Liver (tissue), 9 donors: Measurements from ENCODE around the gene ANKRD44. TPM values are rescaled to one million over a fixed set of nuclear protein-coding genes. Genes with fewer than 3 reads are reported as not detected.

Experiments used
- DNase-seq: peaks from one replicate; pipeline ENCODE4 v3.0.0-alpha.2; 2017; ENCODE audit warnings: low spot score
- H3K27ac ChIP-seq, 2 donors: one replicate each; pipeline ENCODE4 v1.7.0; 2013; ENCODE audit warnings: inconsistent platforms in 2 of 2, low read length in 2 of 2, control low read depth in 1 of 2, low read depth in 1 of 2, mild to moderate bottlenecking in 1 of 2
- H3K27me3 ChIP-seq, 4 donors: one replicate each; pipeline versions ENCODE4 v1.6.1 to v1.7.0; 2013; ENCODE audit warnings: low read length in 3 of 4, inconsistent platforms in 1 of 4, mild to moderate bottlenecking in 1 of 4, moderate library complexity in 1 of 4; ENCODE audit not compliant: control insufficient read depth in 4 of 4, insufficient read depth in 4 of 4
- H3K36me3 ChIP-seq, 4 donors: one replicate each; pipeline versions ENCODE4 v1.6.1 to v1.7.0; 2013; ENCODE audit warnings: low read length in 3 of 4, mild to moderate bottlenecking in 3 of 4, low read depth in 1 of 4, moderate library complexity in 1 of 4; ENCODE audit not compliant: control insufficient read depth in 4 of 4, insufficient read depth in 3 of 4
- H3K4me1 ChIP-seq, 4 donors: one replicate each; pipeline versions ENCODE4 v1.6.1 to v1.7.0; 2013; ENCODE audit warnings: low read length in 3 of 4, mild to moderate bottlenecking in 3 of 4, moderate library complexity in 1 of 4; ENCODE audit not compliant: control insufficient read depth in 4 of 4, insufficient read depth in 4 of 4
- H3K4me3 ChIP-seq, 3 donors: one replicate each; pipeline versions ENCODE4 v1.6.1 to v1.7.0; 2013; ENCODE audit warnings: low read length in 3 of 3, control low read depth in 1 of 3, low read depth in 1 of 3, mild to moderate bottlenecking in 1 of 3
- H3K9ac ChIP-seq, 2 donors: one replicate each; pipeline ENCODE4 v1.7.0; 2013; ENCODE audit warnings: low read length in 2 of 2, mild to moderate bottlenecking in 2 of 2, moderate library complexity in 2 of 2, control low read depth in 1 of 2, low read depth in 1 of 2
- H3K9me3 ChIP-seq, 4 donors: one replicate each; pipeline versions ENCODE4 v1.6.1 to v1.7.0; 2013; ENCODE audit warnings: low read length in 3 of 4; ENCODE audit not compliant: control insufficient read depth in 4 of 4
- EGR1 ChIP-seq, 2 donors: IDR thresholded peaks; 2 replicates each; pipeline ENCODE4 v1.6.1; 2016 to 2018; ENCODE audit warnings: antibody characterized with exemption in 2 of 2, low read depth in 2 of 2
- FOXA1 ChIP-seq: IDR thresholded peaks from 2 replicates; pipeline ENCODE4 v1.6.1; 2016; ENCODE audit warnings: antibody characterized with exemption
- FOXA2 ChIP-seq: IDR thresholded peaks from 2 replicates; pipeline ENCODE4 v1.6.1; 2016; ENCODE audit warnings: antibody characterized with exemption
- GABPA ChIP-seq, 2 donors: IDR thresholded peaks in 1 of 2; conservative IDR thresholded peaks in 1 of 2; 2 replicates each; pipeline ENCODE4 v1.6.1; 2016; ENCODE audit warnings: antibody characterized with exemption in 2 of 2, mild to moderate bottlenecking in 1 of 2, moderate library complexity in 1 of 2
- HNF4A ChIP-seq, 2 donors: conservative IDR thresholded peaks; 2 replicates each; pipeline ENCODE4 v1.6.1; 2016; ENCODE audit warnings: antibody characterized with exemption in 2 of 2, mild to moderate bottlenecking in 2 of 2
- HNF4G ChIP-seq: IDR thresholded peaks from 2 replicates; pipeline ENCODE4 v1.6.1; 2016; ENCODE audit warnings: antibody characterized with exemption
- JUND ChIP-seq, 2 donors: IDR thresholded peaks; 2 replicates each; pipeline ENCODE4 v1.6.1; 2016; ENCODE audit warnings: antibody characterized with exemption in 2 of 2
- MAX ChIP-seq: IDR thresholded peaks from 2 replicates; pipeline ENCODE4 v1.6.1; 2016; ENCODE audit warnings: antibody characterized with exemption
- NR2F2 ChIP-seq: IDR thresholded peaks from 2 replicates; pipeline ENCODE4 v1.6.1; 2016; ENCODE audit warnings: antibody characterized with exemption
- RAD21 ChIP-seq, 2 donors: IDR thresholded peaks; 2 replicates each; pipeline ENCODE4 v1.6.1; 2016; ENCODE audit warnings: antibody characterized with exemption in 2 of 2, mild to moderate bottlenecking in 2 of 2
- RXRA ChIP-seq, 2 donors: IDR thresholded peaks; 2 replicates each; pipeline ENCODE4 v1.6.1; 2017 to 2018; ENCODE audit warnings: antibody characterized with exemption in 2 of 2, mild to moderate bottlenecking in 1 of 2
- SP1 ChIP-seq: IDR thresholded peaks from 2 replicates; pipeline ENCODE4 v1.6.1; 2018; ENCODE audit warnings: antibody characterized with exemption, mild to moderate bottlenecking
- TAF1 ChIP-seq: conservative IDR thresholded peaks from 2 replicates; pipeline ENCODE4 v1.6.1; 2016; ENCODE audit warnings: antibody characterized with exemption, mild to moderate bottlenecking
- YY1 ChIP-seq: IDR thresholded peaks from 2 replicates; pipeline ENCODE4 v1.6.1; 2016; ENCODE audit warnings: antibody characterized with exemption, mild to moderate bottlenecking
- ZBTB33 ChIP-seq: IDR thresholded peaks from 2 replicates; pipeline ENCODE4 v1.6.1; 2016; ENCODE audit warnings: antibody characterized with exemption
- WGBS: extraction: QIAGEN DNeasy Blood & Tissue Kit; methylation state at CpG from one replicate; pipeline ENCODE4 v1.1.7; 2013; 5-methylcytosine and 5-hydroxymethylcytosine counted together
- polyA plus RNA-seq, 2 donors: library from polyadenylated mRNA; stranded (reverse) in 1 of 2; unstranded in 1 of 2; fragments of 200-250 nt in 1 of 2; fragments of >200 nt in 1 of 2; fragmentation: Nextera tagmentation in 1 of 2; extraction: Ambion mirVana in 1 of 2; gene quantifications; one replicate each; pipeline versions ENCODE4 v1.2.1 to v1.2.3, GENCODE V29; 2013 to 2015
- total RNA-seq, 2 donors: library from RNA; depleted of rRNA; stranded (reverse); fragments of >200 nt; gene quantifications; one replicate each; pipeline ENCODE4 v1.2.3, GENCODE V29; 2014
- TF ChIP-seq, protein P1 (sequence below): IDR thresholded peaks from 2 replicates; pipeline ENCODE4 v1.6.1; 2016; ENCODE audit warnings: antibody characterized with exemption, mild to moderate bottlenecking
- TF ChIP-seq, protein P2 (sequence below): IDR thresholded peaks from 2 replicates; pipeline ENCODE4 v1.6.1; 2016; ENCODE audit warnings: antibody characterized with exemption
- TF ChIP-seq, protein P3 (sequence below): fragments of 150-350 bp; IDR thresholded peaks from 2 replicates; pipeline ENCODE4 v1.5.1; 2017; ENCODE audit warnings: improper control_type of control experiment, low read depth, low read length; ENCODE audit not compliant: missing input control
- donor health status: healthy.
- donor health status: healthy.
- donor health status: healthy.
- donor health status: healthy.
- donor health status: healthy.

Gene ANKRD44
- total and polyA plus RNA-seq, 4 donors = 3.8 to 18.2 (median 6.8) TPM

DNA sequence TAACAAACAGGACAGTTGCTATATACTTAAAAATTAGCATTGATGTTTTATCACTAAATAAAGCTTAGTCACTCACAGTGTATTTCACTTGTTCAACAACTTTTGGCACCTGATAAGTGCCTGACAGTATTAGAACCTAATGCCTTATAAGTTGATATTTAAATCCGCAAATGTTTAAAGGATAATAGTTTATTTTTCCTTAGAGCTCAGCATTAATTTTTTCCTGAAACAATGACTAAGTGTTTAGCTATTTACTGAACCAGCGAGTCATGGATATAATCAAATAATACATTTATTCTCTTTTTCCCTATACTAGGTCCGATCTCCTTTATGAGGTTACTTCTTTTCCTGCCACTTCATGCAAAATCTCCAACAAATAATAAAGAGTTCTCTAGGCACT lies 238.0 kb downstream of the ANKRD44 start (continued):
- TF ChIP-seq, protein P1, sequence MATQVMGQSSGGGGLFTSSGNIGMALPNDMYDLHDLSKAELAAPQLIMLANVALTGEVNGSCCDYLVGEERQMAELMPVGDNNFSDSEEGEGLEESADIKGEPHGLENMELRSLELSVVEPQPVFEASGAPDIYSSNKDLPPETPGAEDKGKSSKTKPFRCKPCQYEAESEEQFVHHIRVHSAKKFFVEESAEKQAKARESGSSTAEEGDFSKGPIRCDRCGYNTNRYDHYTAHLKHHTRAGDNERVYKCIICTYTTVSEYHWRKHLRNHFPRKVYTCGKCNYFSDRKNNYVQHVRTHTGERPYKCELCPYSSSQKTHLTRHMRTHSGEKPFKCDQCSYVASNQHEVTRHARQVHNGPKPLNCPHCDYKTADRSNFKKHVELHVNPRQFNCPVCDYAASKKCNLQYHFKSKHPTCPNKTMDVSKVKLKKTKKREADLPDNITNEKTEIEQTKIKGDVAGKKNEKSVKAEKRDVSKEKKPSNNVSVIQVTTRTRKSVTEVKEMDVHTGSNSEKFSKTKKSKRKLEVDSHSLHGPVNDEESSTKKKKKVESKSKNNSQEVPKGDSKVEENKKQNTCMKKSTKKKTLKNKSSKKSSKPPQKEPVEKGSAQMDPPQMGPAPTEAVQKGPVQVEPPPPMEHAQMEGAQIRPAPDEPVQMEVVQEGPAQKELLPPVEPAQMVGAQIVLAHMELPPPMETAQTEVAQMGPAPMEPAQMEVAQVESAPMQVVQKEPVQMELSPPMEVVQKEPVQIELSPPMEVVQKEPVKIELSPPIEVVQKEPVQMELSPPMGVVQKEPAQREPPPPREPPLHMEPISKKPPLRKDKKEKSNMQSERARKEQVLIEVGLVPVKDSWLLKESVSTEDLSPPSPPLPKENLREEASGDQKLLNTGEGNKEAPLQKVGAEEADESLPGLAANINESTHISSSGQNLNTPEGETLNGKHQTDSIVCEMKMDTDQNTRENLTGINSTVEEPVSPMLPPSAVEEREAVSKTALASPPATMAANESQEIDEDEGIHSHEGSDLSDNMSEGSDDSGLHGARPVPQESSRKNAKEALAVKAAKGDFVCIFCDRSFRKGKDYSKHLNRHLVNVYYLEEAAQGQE = no peak
- no peak for TF ChIP-seq GABPA (IDR thresholded peaks at IDR 0.05 in 1 of 2, conservative IDR thresholded peaks at IDR 0.05 in 1 of 2)
- TF ChIP-seq FOXA2 = no peak

DNA sequence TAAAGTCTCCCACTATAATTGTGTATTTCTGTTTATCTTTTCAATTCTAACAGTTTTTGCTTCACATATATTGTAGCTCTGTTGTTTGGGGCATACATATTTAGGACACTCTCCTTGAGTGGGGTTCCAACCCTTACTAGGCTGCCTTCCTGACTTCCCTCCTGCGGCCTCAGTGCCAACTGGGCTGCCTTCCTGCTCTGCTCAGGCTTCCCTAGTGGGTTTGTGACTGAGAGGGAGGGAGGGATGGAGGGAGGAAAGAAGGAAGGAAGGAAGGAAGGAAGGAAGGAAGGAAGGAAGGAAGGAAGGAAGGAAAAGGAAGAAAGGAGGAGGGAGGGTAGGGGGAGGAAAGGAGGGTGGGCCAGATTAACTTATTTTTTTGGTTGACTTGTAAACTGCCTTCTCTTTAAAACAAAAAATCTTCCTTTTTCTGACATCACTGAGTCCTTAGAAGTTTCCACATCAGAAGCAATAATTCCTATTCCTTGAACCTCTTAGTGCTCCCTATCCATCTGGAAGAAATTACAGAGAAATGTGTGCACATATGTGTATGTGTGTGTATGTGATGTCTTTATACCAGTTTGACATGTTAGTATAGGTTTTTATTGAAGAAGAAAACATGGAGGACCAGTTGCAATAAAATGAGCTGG lies 238.7 kb downstream of the ANKRD44 start:
- Histone ChIP-seq H3K27ac (no peak overlapping the region), H3K27me3 (no peaks in the 10 kb centered on the region), H3K4me1 (peaks cover 0 to 8% (median 2%) of the 10 kb centered on the region in 4 donors), H3K9me3 (no peaks in the 10 kb centered on the region), H3K4me3 (no peak overlapping the region), H3K36me3 (peaks cover 0 to 2% (median 0%) of the 10 kb centered on the region in 4 donors), H3K9ac (no peak overlapping the region)
- TF ChIP-seq YY1 (no peak), SP1 (no peak)
- 88% methylated on average over 1 of the region's 1 CpG for WGBS
- DNase-seq = no peak

GRCh38 chr2:197071213-197071612 lies 239.4 kb downstream of the ANKRD44 start:
- peaks cover 0 to 8% (median 2%) of the 10 kb centered on the region in 4 donors for H3K4me1 ChIP-seq
- no peak overlapping the region for H3K9ac ChIP-seq
- no peak overlapping the region for H3K4me3 ChIP-seq
- peaks cover 0 to 2% (median 0%) of the 10 kb centered on the region in 4 donors for H3K36me3 ChIP-seq
- H3K27ac ChIP-seq = no peak overlapping the region
- TF ChIP-seq, protein P2, sequence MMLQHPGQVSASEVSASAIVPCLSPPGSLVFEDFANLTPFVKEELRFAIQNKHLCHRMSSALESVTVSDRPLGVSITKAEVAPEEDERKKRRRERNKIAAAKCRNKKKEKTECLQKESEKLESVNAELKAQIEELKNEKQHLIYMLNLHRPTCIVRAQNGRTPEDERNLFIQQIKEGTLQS = no peak
- TF ChIP-seq EGR1 (IDR thresholded peaks at IDR 0.05; ENCODE audit: low read depth in 2 of 2) (no peak), NR2F2 (no peak), MAX (no peak), FOXA1 (no peak), TAF1 (no peak), FOXA2 (no peak), RAD21 (IDR thresholded peaks at IDR 0.05) (no peak), ZBTB33 (no peak), JUND (IDR thresholded peaks at IDR 0.05) (no peak), SP1 (no peak), GABPA (IDR thresholded peaks at IDR 0.05 in 1 of 2, conservative IDR thresholded peaks at IDR 0.05 in 1 of 2) (no peak), YY1 (no peak), RXRA (IDR thresholded peaks at IDR 0.05) (no peak), HNF4A (conservative IDR thresholded peaks at IDR 0.05) (no peak), HNF4G (no peak)
- TF ChIP-seq, protein P3, sequence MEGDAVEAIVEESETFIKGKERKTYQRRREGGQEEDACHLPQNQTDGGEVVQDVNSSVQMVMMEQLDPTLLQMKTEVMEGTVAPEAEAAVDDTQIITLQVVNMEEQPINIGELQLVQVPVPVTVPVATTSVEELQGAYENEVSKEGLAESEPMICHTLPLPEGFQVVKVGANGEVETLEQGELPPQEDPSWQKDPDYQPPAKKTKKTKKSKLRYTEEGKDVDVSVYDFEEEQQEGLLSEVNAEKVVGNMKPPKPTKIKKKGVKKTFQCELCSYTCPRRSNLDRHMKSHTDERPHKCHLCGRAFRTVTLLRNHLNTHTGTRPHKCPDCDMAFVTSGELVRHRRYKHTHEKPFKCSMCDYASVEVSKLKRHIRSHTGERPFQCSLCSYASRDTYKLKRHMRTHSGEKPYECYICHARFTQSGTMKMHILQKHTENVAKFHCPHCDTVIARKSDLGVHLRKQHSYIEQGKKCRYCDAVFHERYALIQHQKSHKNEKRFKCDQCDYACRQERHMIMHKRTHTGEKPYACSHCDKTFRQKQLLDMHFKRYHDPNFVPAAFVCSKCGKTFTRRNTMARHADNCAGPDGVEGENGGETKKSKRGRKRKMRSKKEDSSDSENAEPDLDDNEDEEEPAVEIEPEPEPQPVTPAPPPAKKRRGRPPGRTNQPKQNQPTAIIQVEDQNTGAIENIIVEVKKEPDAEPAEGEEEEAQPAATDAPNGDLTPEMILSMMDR = no peak
- TF ChIP-seq, protein P1 = no peak
- no peak for DNase-seq
- H3K27me3 ChIP-seq = no peaks in the 10 kb centered on the region
- 96% methylated on average over 1 of the region's 1 CpG for WGBS
- H3K9me3 ChIP-seq = no peaks in the 10 kb centered on the region
